Activated naive CD4-positive, alpha-beta T cell (primary cell): Measurements from ENCODE around the gene NECTIN2.
"Not testable (repeated sequence)": the region's sequence is repeated elsewhere in the genome, so short reads cannot be mapped to it uniquely, and the experiment has no call there.

ENCODE experiments used
- DNase-seq, 4 experiments: peaks; one replicate each; lab custom pipeline; 2025; lab: John Stamatoyannopoulos, UW

Gene NECTIN2

DNA sequence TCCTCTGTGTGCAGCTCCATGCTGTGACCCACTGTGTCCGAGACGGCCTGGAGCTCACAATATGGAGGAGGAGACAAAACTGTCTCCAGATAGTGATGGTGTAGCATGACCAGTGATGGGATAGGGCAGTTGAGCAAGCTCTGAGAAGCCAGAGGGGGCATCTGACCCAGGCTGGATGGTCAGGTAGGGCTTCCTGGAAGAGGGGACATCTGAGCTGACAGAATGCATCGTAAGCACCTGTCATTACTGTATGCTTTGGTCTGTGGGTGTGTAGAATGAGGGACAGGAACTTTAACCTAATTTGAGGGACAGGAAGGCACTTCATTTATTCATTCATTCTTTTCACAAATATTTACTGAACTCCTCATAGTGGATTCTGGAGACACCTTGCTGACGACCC lies 38.5 kb downstream of the NECTIN2 start:
- no peak for DNase-seq

DNA sequence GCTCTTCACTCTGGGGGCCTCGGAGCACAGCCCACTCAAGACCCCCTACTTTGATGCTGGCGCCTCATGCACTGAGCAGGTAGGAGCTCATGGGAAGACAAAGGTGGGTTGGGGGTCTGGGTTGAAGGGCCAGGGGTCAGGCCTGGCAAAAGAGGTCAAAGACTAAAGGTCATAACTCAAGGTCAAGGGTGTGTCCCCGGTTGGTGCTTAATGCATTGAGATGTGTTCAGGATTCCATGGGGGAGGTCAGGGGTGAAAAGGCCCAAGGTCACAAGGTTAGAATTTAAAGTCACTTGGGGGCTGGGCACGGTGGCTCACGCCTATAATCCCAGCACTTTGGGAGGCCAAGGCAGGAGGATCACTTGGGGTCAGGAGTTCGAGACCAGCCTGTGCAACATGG lies 40.0 kb downstream of the NECTIN2 start:
- DNase-seq: no peak

- DNase-seq: no peak
Observed at GRCh38 chr19:44887648-44888047, 41.6 kb downstream of the NECTIN2 start.

GRCh38 chr19:44888335-44888734 lies 42.2 kb downstream of the NECTIN2 start:
- DNase-seq: not testable (repeated sequence)

GRCh38 chr19:44889830-44890365 lies 43.8 kb downstream of the NECTIN2 start:
- DNase-seq: no peak

DNA sequence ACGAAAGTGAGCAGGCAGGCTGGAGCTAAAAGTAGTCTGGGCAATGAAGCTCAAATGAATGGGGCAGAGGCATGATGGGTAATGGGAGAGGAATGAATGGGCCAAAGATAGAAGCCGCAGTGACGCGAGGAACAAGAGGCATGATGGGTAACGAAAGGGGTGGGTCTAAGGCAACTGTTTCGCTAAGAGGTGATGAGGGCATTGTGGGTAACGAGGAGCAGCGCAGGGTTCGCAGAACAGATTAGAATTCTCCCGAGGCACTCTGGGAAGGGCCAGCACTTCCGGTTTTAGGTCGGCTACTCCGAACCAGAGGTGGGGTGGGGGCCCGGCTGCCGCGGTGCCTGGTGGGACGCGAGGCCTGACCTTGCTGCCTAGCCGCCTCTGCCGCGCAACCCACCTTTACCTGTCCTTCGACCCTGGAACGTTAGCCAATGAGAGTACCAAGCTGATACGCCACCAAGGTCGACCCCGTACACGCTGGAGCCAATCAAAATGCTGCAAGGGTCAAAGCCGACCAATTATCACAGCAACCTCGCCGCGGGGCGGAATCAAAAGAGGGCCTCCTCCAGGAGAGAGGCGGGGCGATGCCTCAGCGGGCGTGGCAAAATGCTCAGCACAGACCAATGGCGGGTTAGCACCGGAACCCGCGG lies 44.4 kb downstream of the NECTIN2 start:
- DNase-seq: peak in 3 of 4 experiments; percentile 99

GRCh38 chr19:44891016-44891882 lies 45.2 kb downstream of the NECTIN2 start, which contains the start of gene TOMM40:
Gene TOMM40, plus strand, starts transcription at chr19:44891254. Its CDS starts 162 bp downstream, at chr19:44891416.
- DNase-seq: peak in 1 of 4 experiments; percentile 100

DNA sequence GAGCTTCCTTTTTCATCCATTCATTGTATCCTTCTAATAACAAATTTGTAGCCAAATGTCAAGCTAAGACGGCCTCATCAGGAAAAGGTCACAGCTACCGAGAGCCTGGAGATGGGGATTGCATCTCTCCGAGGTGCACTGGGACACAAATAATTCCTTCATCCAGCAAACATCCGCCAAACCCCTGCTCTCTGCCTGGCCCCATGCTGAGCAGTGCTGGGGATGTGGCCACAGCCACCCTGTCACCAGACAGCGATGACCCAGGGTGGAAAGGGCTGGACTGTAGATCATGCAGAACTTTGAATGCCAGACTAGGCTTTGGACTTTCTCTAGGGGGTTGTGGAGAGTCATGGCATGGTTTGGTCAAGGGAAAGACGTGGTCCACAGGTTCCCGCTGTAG lies 46.8 kb downstream of the NECTIN2 start:
- no peak for DNase-seq

GRCh38 chr19:44893332-44894051 lies 47.4 kb downstream of the NECTIN2 start:
- no peak for DNase-seq

GRCh38 chr19:44894052-44894400 lies 47.9 kb downstream of the NECTIN2 start:
- no peak for DNase-seq

GRCh38 chr19:44894946-44895345 lies 48.8 kb downstream of the NECTIN2 start:
- no peak for DNase-seq

DNA sequence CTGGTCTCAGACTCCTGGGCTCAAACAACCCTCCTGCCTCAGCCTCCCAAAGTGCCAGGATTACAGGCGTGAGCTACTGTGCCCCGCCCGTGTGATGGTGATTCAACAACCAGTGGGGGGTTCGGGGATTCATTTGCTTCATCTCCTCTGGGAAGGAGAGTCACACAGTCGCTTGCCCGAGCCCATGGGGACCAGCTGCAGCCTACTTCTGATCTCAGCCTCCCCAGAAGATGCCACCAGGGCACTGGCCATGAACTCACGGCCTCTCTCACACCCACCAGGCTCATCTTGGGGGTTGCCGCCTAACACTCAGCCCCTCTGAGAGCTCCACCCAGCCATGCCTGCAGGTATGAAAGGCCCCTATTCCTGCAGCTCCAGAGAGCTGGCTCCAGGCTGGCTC lies 51.7 kb downstream of the NECTIN2 start:
- no peak for DNase-seq

- DNase-seq: no peak
Observed at GRCh38 chr19:44900328-44901244, 54.5 kb downstream of the NECTIN2 start.

DNA sequence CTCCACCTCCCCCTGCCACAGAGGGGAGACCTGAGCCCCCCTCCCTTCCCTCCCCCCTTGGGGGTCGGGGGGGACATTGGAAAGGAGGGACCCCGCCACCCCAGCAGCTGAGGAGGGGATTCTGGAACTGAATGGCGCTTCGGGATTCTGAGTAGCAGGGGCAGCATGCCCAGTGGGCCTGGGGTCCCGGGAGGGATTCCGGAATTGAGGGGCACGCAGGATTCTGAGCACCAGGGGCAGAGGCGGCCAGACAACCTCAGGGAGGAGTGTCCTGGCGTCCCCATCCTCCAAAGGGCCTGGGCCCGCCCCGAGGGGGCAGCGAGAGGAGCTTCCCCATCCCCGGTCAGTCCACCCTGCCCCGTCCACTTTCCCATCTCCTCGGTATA lies 57.1 kb downstream of the NECTIN2 start:
- DNase-seq: no peak

- DNase-seq: peak; percentile 52 to 76 (median 70)
Observed at GRCh38 chr19:44903602-44904425, 57.7 kb downstream of the NECTIN2 start.

DNA sequence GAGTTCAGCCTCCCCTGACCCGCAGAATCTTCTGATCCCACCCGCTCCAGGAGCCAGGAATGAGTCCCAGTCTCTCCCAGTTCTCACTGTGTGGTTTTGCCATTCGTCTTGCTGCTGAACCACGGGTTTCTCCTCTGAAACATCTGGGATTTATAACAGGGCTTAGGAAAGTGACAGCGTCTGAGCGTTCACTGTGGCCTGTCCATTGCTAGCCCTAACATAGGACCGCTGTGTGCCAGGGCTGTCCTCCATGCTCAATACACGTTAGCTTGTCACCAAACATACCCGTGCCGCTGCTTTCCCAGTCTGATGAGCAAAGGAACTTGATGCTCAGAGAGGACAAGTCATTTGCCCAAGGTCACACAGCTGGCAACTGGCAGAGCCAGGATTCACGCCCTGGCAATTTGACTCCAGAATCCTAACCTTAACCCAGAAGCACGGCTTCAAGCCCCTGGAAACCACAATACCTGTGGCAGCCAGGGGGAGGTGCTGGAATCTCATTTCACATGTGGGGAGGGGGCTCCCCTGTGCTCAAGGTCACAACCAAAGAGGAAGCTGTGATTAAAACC lies 58.4 kb downstream of the NECTIN2 start:
- DNase-seq: no peak

GRCh38 chr19:44905437-44906160 lies 59.5 kb downstream of the NECTIN2 start, which contains the start of gene APOE:
Gene APOE, plus strand, starts transcription at chr19:44905796. Its CDS starts 829 bp downstream, at chr19:44906625.
- DNase-seq: no peak

GRCh38 chr19:44907613-44908012 lies 61.5 kb downstream of the NECTIN2 start:
- no peak for DNase-seq
